ENCODE data around the gene TTC28.
"Not testable (repeated sequence)": the region's sequence is repeated elsewhere in the genome, so short reads cannot be mapped to it uniquely, and the experiment has no call there.

Gene TTC28

GRCh38 chr22:28679611-28680287 lies at the start of gene TTC28:
TSS of gene TTC28 (minus strand) at chr22:28679840. CDS start at chr22:28679723, 117 bp downstream.
- in situ Hi-C loops (cut with MboI; ENCODE audit: low sequenced_read_pairs) = not testable (repeated sequence)

- in situ Hi-C loops (cut with MboI; ENCODE audit: low sequenced_read_pairs) = no loop called here
Measured at GRCh38 chr22:28728621-28729313, 49.1 kb upstream of the TTC28 start.

GRCh38 chr22:28728002-28728401 lies 48.4 kb upstream of the TTC28 start:
- in situ Hi-C loops (cut with MboI; ENCODE audit: low sequenced_read_pairs) = no loop called here

GRCh38 chr22:28718044-28718443 lies 38.4 kb upstream of the TTC28 start:
- in situ Hi-C loops (cut with MboI; ENCODE audit: low sequenced_read_pairs) = no loop called here

GRCh38 chr22:28716686-28717085 lies 37.0 kb upstream of the TTC28 start:
- in situ Hi-C loops (cut with MboI; ENCODE audit: low sequenced_read_pairs) = no loop called here

DNA sequence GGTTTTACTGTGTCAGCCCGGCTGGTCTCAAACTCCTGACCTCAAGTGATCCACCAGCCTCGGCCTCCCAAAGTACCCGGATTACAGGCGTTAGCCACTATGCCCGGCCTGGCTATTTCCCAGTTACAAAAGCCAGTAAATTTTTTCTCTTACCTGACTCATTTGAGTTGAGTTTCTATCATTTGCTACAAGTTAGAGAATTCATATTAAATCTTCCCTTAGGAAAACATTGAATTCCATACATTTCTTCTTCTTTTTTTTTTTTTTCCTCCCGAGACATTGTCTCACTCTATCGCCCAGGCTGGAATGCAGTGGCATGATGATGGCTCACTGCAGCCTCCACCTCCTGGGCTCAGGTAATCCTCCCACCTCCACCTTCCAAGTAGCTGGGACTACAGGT lies 36.0 kb upstream of the TTC28 start:
- in situ Hi-C loops (cut with MboI; ENCODE audit: low sequenced_read_pairs) = no loop called here

DNA sequence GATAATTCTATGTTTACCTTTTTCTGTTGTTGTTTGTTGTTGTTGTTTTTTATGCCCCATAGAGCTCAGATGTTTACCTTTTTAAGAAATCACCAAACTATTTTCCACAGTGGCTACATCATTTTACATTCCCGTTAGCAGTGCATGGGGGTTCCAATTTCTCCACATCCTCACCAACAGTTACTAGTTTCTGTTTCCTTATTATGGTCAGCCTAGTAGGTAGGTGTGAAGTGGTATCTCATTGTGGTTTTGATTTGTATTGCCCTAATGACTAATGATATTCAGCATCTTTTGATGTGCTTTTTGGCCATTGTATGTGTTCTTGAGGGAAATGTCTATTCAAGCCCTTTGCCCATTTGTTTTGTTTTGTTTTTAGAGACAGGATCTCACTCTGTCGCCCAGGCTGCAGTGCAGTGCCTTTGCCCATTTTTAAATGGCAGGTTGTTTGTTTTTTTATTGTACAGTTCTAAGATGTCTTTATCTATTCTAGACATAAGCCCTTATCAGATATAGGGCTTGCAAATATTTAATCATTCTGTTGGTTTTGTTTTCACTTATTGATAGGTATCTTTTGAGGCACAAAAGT lies 34.5 kb upstream of the TTC28 start:
- in situ Hi-C loops (cut with MboI; ENCODE audit: low sequenced_read_pairs) = no loop called here

- in situ Hi-C loops (cut with MboI; ENCODE audit: low sequenced_read_pairs) = no loop called here
Measured at GRCh38 chr22:28711820-28712777, 32.5 kb upstream of the TTC28 start.

- in situ Hi-C loops (cut with MboI; ENCODE audit: low sequenced_read_pairs) = no loop called here
Measured at GRCh38 chr22:28711341-28711740, 31.7 kb upstream of the TTC28 start.

DNA sequence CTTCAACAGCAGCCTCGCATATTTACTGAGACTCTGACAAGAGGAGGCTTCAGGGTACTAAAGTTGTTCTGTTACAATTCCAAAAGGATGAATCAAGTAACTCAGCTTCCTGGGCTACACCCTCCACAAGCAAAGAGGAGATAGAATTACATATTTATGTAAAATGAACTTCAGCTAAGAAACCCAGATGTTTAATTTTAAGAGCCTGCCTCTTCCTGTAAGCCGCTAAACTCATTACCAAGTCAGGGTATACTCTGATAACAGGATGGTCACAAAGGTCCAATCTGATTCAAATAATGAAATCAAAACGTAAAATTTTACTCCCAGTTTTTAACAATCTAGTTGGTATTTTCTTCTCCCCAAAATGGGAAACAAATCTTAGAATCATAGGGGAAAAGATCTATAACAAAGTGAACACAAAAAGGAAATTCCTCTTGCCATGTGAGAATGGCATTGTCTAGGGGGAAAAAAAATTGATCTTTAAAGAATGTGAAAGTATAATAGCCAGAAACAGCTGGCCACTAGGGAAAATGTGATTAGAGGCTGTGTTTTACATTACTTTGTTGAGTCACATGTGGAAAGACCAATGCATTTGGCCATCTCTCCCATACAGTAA lies 31.0 kb upstream of the TTC28 start:
- in situ Hi-C loops (cut with MboI; ENCODE audit: low sequenced_read_pairs) = no loop called here

DNA sequence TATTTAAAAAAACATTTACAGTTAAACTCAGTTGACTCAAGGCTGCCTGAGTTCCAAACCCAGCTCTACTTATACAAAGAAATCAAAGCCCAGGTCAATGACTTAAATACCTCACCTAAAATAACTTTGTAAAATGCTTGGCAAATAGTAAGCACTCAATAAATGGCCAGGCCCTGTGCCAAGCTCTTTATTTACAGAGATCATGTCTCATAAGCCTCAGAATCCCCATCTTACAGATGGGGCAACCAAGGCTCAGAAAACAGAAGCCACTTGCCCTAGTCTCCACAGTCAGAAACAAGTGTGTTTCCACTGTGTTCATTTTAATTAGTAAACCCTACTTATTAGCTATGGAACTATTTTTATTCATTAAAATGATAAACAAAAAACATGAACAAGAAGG lies 30.5 kb upstream of the TTC28 start:
- in situ Hi-C loops (cut with MboI; ENCODE audit: low sequenced_read_pairs) = no loop called here

GRCh38 chr22:28706845-28707244 lies 27.2 kb upstream of the TTC28 start:
- in situ Hi-C loops (cut with MboI; ENCODE audit: low sequenced_read_pairs) = no loop called here

DNA sequence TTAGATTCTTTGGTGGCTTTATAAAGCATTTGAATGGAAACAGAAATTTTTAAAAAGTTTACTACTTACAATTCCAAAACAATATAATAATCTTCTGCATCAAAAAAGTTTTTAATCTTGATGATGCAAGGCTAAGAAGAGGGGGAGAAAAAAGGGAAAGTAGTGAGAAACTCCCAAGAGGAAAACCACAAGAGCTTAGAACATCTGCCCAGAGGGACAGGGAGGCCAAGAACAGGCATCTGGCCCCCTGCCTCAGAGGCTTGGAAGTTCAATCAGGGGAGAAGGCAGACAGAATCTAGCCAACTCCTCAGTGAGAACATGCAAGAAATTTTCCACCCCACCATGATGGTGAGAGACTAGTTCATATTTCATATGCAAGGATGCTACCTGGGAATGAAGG lies 23.8 kb upstream of the TTC28 start:
- in situ Hi-C loops (cut with MboI; ENCODE audit: low sequenced_read_pairs) = no loop called here

DNA sequence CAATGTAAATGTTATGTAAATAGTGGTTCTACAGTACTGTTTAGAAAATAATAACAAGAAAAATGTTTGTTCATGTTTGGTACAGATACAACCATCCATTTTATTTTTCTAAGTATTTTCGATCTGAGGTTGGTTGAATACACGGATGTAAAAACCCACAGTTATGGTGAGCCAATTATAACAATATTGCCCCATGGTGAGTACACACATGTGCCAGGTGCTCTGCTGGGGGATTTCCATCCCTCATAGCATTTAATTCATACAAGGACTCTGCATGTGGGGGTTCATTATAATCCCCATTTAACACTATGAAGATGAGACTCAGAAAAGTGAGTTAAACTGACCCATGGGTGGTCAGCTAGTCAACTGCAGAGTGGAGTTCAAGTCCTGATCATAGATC lies 23.3 kb upstream of the TTC28 start:
- in situ Hi-C loops (cut with MboI; ENCODE audit: low sequenced_read_pairs) = no loop called here

GRCh38 chr22:28693041-28693760 lies 13.6 kb upstream of the TTC28 start:
- in situ Hi-C loops (cut with MboI; ENCODE audit: low sequenced_read_pairs) = not testable (repeated sequence)

GRCh38 chr22:28689796-28690195 lies 10.2 kb upstream of the TTC28 start:
- in situ Hi-C loops (cut with MboI; ENCODE audit: low sequenced_read_pairs) = not testable (repeated sequence)

GRCh38 chr22:28682966-28683365 lies 3.3 kb upstream of the TTC28 start:
- in situ Hi-C loops (cut with MboI; ENCODE audit: low sequenced_read_pairs) = not testable (repeated sequence)

DNA sequence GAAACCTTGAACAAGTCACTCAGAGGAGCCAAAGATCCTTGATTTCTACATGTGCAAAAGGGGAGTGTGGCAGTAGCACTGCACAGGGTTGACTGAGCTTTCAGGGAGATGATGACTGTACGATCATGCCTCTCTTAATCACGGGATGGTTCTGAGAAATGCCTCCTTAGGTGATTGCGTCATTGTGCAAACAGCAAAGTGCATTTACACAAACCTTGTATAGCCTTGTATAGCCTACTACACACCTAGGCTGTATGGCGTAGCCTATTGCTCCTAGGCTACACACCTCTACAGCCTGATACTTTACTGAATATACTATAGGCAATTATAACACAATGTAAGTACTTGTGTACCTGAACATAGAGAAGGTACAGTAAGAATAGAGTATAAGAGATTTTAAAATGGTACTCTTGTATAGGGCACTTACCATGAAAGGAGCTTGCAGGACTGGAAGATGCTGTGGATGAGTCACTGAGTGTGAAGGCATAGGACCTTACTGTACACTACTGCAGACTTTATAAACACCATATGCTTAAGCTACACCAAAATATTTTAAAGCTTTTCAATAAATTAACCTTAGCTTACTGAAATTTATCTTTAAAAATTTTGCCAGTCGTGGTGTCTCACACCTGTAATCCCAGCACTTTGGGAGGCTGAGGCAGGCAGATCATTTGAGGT lies 1.3 kb upstream of the TTC28 start:
- in situ Hi-C loops (cut with MboI; ENCODE audit: low sequenced_read_pairs) = not testable (repeated sequence)

- in situ Hi-C loops (cut with MboI; ENCODE audit: low sequenced_read_pairs) = not testable (repeated sequence)
Measured at GRCh38 chr22:28678778-28679610, 646 bp downstream of the TTC28 start.
